IgD-negative memory B cell (primary cell): ENCODE measurements around the gene BCL2L11. TPM values are rescaled to one million over a fixed set of nuclear protein-coding genes. Genes with fewer than 3 reads are reported as not detected.

Experiments used
- H3K27ac Mint-ChIP-seq, 3 donors: one replicate each; pipeline ENCODE4 v1.8.0; 2020 to 2022; ENCODE audit warnings: mild to moderate bottlenecking in 3 of 3, mixed read lengths in 3 of 3, moderate library complexity in 1 of 3
- H3K27me3 Mint-ChIP-seq: one replicate; pipeline ENCODE4 v1.8.0; 2021; ENCODE audit warnings: mixed read lengths
- H3K36me3 Mint-ChIP-seq: one replicate; pipeline ENCODE4 v1.8.0; 2020; ENCODE audit warnings: mild to moderate bottlenecking, mixed read lengths
- H3K4me1 Mint-ChIP-seq, 3 donors: one replicate each; pipeline ENCODE4 v1.8.0; 2020 to 2022; ENCODE audit warnings: mixed read lengths in 3 of 3, mild to moderate bottlenecking in 1 of 3
- H3K4me3 Mint-ChIP-seq, 4 donors: one replicate each; pipeline ENCODE4 v1.8.0; 2020 to 2022; ENCODE audit warnings: mild to moderate bottlenecking in 4 of 4, mixed read lengths in 4 of 4, moderate library complexity in 3 of 4
- H3K9me3 Mint-ChIP-seq, 3 donors: one replicate each; pipeline ENCODE4 v1.8.0; 2020 to 2021; ENCODE audit warnings: mixed read lengths in 3 of 3, mild to moderate bottlenecking in 1 of 3
- polyA plus RNA-seq: library from polyadenylated mRNA; unstranded; fragments of 300-500 nt; fragmentation: Illumina TruSeq; gene quantifications from one replicate; pipeline ENCODE4 v1.2.3, GENCODE V29; 2021

BCL2L11 gene
- polyA plus RNA-seq, 1 donor from 2014 or later, result 22.3 TPM

DNA sequence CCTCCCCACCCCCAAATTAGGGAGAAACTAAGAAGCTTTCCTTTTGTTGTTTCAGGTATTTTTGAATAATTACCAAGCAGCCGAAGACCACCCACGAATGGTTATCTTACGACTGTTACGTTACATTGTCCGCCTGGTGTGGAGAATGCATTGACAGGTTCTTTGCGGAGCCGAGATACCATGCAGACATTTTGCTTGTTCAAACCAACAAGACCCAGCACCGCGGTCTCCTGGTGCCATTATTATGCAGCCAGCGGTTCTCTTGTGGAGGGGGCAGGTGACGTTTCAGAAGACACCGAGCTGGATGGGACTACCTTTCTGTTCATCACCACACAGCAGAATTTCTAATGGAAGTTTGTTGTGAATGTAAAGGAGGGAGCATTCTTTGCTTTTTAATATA is 43.4 kb downstream of the BCL2L11 start:
- peak overlapping the region in 1 of 3 donors; percentile 47 for H3K27ac Mint-ChIP-seq
- H3K36me3 Mint-ChIP-seq, result peaks cover 9% of the 10 kb centered on the region
- no peak overlapping the region for H3K4me3 Mint-ChIP-seq
- H3K4me1 Mint-ChIP-seq, result peaks cover 8 to 29% (median 18%) of the 10 kb centered on the region in 3 donors
- no peaks in the 10 kb centered on the region for H3K9me3 Mint-ChIP-seq
- peaks cover 2% of the 10 kb centered on the region for H3K27me3 Mint-ChIP-seq

GRCh38 chr2:111165084-111165483 is 44.4 kb downstream of the BCL2L11 start:
- no peak overlapping the region for H3K4me3 Mint-ChIP-seq

DNA sequence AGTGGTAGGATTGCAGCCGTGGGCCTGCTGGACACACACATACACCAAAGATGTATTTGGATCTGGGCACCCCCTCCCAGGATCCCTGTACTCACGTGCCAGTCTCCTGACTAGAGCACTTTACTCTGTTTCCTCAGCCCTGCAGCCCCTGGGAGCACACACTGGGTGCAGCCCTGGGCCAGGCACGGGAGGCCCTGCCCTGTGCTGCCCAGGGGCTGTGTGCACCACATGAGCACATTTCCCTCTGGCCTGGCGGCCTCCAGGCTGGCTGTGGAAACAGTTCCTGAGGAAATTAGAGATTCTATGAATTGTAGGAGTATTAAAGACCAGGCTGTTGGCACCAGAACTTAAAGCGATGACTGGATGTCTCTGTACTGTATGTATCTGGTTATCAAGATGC is 45.4 kb downstream of the BCL2L11 start:
- H3K9me3 Mint-ChIP-seq, result no peaks in the 10 kb centered on the region
- H3K27me3 Mint-ChIP-seq, result peaks cover 3% of the 10 kb centered on the region
- no peak overlapping the region for H3K4me3 Mint-ChIP-seq
- peaks cover 9% of the 10 kb centered on the region for H3K36me3 Mint-ChIP-seq
- H3K4me1 Mint-ChIP-seq, result peaks cover 13 to 28% (median 14%) of the 10 kb centered on the region in 3 donors
- no peak overlapping the region for H3K27ac Mint-ChIP-seq

More at GRCh38 chr2:111165084-111165483, 44.4 kb downstream of the BCL2L11 start:
- peaks cover 11 to 30% (median 15%) of the 10 kb centered on the region in 3 donors for H3K4me1 Mint-ChIP-seq
- H3K36me3 Mint-ChIP-seq, result peaks cover 9% of the 10 kb centered on the region
- no peaks in the 10 kb centered on the region for H3K9me3 Mint-ChIP-seq
- H3K27ac Mint-ChIP-seq, result peak overlapping the region in 1 of 3 donors; percentile 59
- peaks cover 2% of the 10 kb centered on the region for H3K27me3 Mint-ChIP-seq

- Mint-ChIP-seq H3K27ac (peak overlapping the region in 1 of 3 donors; percentile 50), H3K4me1 (peaks cover 13 to 28% (median 14%) of the 10 kb centered on the region in 3 donors), H3K9me3 (no peaks in the 10 kb centered on the region), H3K27me3 (peaks cover 5% of the 10 kb centered on the region), H3K36me3 (peaks cover 6% of the 10 kb centered on the region), H3K4me3 (no peak overlapping the region)
These were observed 46.6 kb downstream of the BCL2L11 start for GRCh38 chr2:111167076-111167862.

- no peak overlapping the region for H3K4me3 Mint-ChIP-seq
- H3K4me1 Mint-ChIP-seq, result peaks cover 8 to 23% (median 12%) of the 10 kb centered on the region in 3 donors
- H3K27me3 Mint-ChIP-seq, result peaks cover 5% of the 10 kb centered on the region
- no peaks in the 10 kb centered on the region for H3K9me3 Mint-ChIP-seq
- H3K27ac Mint-ChIP-seq, result peak overlapping the region in 1 of 3 donors; percentile 50
- peaks cover 4% of the 10 kb centered on the region for H3K36me3 Mint-ChIP-seq
These were observed 47.1 kb downstream of the BCL2L11 start for GRCh38 chr2:111167863-111168162.

GRCh38 chr2:111168528-111169239 is 48.0 kb downstream of the BCL2L11 start:
- Mint-ChIP-seq H3K9me3 (no peaks in the 10 kb centered on the region), H3K4me3 (peak overlapping the region in 1 of 4 donors; percentile 12), H3K36me3 (peaks cover 4% of the 10 kb centered on the region), H3K27me3 (peaks cover 5% of the 10 kb centered on the region), H3K27ac (peak overlapping the region in 2 of 3 donors; percentile 40 to 76), H3K4me1 (peaks cover 7 to 19% (median 9%) of the 10 kb centered on the region in 3 donors)

DNA sequence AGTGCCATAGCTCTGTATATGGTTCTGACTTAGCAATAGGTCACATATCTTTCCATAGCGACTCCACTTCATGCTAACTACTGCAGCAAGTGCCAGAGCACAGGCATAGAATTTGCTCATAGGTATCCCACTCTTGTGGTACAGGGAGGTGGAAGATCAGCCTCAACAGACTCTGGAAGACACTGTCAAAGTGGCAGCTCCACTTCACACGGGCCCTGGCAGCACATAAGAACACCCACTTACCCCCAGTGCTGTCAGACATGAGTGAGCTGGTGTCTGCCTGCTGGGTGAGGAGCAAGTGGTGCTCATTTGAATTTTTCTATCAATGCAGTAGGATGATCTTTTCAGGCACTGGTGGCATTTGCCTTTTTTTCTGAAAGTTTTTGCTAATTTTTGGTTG is 48.6 kb downstream of the BCL2L11 start:
- Mint-ChIP-seq H3K4me3 (no peak overlapping the region), H3K27ac (peak overlapping the region in 1 of 3 donors; percentile 40), H3K27me3 (peaks cover 3% of the 10 kb centered on the region), H3K4me1 (peaks cover 7 to 19% (median 9%) of the 10 kb centered on the region in 3 donors), H3K9me3 (no peaks in the 10 kb centered on the region), H3K36me3 (peaks cover 4% of the 10 kb centered on the region)

DNA sequence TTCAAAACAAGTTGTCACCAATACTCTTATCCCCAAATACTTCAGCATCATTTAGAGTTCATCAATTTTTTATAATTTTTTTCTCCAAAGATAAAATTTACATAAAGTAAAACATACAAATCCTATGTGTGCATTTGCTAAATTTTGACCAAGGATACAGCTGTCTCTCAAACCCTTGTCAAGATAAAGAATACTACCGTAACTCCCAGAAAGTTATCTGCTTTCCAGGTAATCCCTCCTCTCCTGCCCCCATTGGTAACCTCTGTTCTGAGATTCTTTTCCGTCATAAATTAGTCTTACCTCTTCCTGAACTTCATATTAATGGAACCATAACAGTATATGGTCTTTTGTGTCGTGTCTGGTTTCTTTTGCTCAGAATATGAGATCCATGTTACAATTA is 49.2 kb downstream of the BCL2L11 start:
- Mint-ChIP-seq H3K4me1 (peaks cover 7 to 19% (median 9%) of the 10 kb centered on the region in 3 donors), H3K4me3 (no peak overlapping the region), H3K27me3 (peaks cover 3% of the 10 kb centered on the region), H3K9me3 (no peaks in the 10 kb centered on the region), H3K27ac (no peak overlapping the region), H3K36me3 (peaks cover 4% of the 10 kb centered on the region)

- Mint-ChIP-seq H3K27ac (no peak overlapping the region), H3K36me3 (no peaks in the 10 kb centered on the region), H3K4me1 (peaks cover 7 to 19% (median 8%) of the 10 kb centered on the region in 3 donors), H3K27me3 (peaks cover 3% of the 10 kb centered on the region), H3K9me3 (no peaks in the 10 kb centered on the region), H3K4me3 (no peak overlapping the region)
These were observed 50.7 kb downstream of the BCL2L11 start for GRCh38 chr2:111171337-111171930.

- Mint-ChIP-seq H3K36me3 (no peaks in the 10 kb centered on the region), H3K4me1 (peaks cover 3 to 14% (median 7%) of the 10 kb centered on the region in 3 donors), H3K4me3 (no peak overlapping the region), H3K9me3 (no peaks in the 10 kb centered on the region), H3K27me3 (peaks cover 3% of the 10 kb centered on the region), H3K27ac (no peak overlapping the region)
These were observed 52.0 kb downstream of the BCL2L11 start for GRCh38 chr2:111172666-111173065.

GRCh38 chr2:111173338-111173737 is 52.6 kb downstream of the BCL2L11 start:
- H3K27me3 Mint-ChIP-seq, result peaks cover 3% of the 10 kb centered on the region
- no peak overlapping the region for H3K4me3 Mint-ChIP-seq
- H3K27ac Mint-ChIP-seq, result no peak overlapping the region
- H3K9me3 Mint-ChIP-seq, result no peaks in the 10 kb centered on the region
- H3K4me1 Mint-ChIP-seq, result peaks cover 0 to 9% (median 7%) of the 10 kb centered on the region in 3 donors
- H3K36me3 Mint-ChIP-seq, result no peaks in the 10 kb centered on the region

GRCh38 chr2:111173856-111174255 is 53.1 kb downstream of the BCL2L11 start:
- Mint-ChIP-seq H3K9me3 (no peaks in the 10 kb centered on the region), H3K4me3 (no peak overlapping the region), H3K27me3 (peaks cover 3% of the 10 kb centered on the region), H3K4me1 (peaks cover 0 to 7% (median 5%) of the 10 kb centered on the region in 3 donors), H3K36me3 (no peaks in the 10 kb centered on the region), H3K27ac (no peak overlapping the region)

GRCh38 chr2:111175615-111176014 is 54.9 kb downstream of the BCL2L11 start:
- peak overlapping the region in 1 of 3 donors; percentile 47 for H3K27ac Mint-ChIP-seq
- no peaks in the 10 kb centered on the region for H3K9me3 Mint-ChIP-seq
- no peaks in the 10 kb centered on the region for H3K36me3 Mint-ChIP-seq
- H3K27me3 Mint-ChIP-seq, result peaks cover 3% of the 10 kb centered on the region
- no peaks in the 10 kb centered on the region for H3K4me1 Mint-ChIP-seq
- no peak overlapping the region for H3K4me3 Mint-ChIP-seq

DNA sequence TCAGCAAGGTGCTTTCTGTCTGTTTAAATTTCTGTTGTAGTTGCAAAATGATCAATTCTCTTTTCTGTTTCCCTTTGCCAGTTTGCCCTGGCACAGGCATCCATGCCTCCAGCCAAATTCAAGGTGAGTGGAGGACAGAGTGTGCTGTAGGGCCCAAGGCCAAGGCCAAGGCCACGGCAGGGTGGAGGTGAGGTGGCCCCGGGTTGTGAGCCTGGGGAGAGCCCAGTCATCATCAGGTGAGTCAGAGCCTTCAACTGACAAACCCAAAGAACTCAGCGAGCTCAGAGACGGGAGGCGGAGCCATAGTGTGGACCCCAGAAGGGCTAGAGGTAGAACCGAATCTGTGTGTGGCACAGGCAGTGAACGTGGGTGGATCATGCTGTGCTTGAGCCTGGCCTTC is 55.7 kb downstream of the BCL2L11 start:
- Mint-ChIP-seq H3K27me3 (no peaks in the 10 kb centered on the region), H3K36me3 (no peaks in the 10 kb centered on the region), H3K9me3 (no peaks in the 10 kb centered on the region), H3K4me3 (no peak overlapping the region), H3K4me1 (no peaks in the 10 kb centered on the region), H3K27ac (peak overlapping the region in 1 of 3 donors; percentile 45)

DNA sequence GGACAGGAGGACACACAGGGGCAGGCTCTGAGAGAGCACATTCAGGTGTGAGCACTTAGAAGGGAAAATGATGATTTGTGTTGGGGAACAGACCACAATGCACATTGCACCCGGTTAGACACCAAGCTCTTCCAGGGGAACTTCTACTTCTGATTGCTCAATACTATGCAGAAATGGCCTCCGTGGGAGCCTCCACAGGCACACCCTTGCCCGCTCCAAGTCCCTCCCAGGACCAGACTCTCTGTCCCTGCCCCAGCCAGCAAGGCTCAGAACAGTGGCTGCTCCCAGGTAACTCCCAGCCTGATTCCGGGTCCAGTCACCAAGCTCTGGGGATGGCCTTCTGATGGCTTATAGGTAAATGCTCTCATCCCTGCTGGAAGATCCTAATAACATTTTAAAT is 56.2 kb downstream of the BCL2L11 start:
- no peaks in the 10 kb centered on the region for H3K27me3 Mint-ChIP-seq
- H3K36me3 Mint-ChIP-seq, result no peaks in the 10 kb centered on the region
- no peaks in the 10 kb centered on the region for H3K9me3 Mint-ChIP-seq
- no peak overlapping the region for H3K27ac Mint-ChIP-seq
- no peak overlapping the region for H3K4me3 Mint-ChIP-seq
- no peaks in the 10 kb centered on the region for H3K4me1 Mint-ChIP-seq
